Activated CD8-positive, alpha-beta memory T cell treated with anti-CD3 and anti-CD28 coated beads for 24 hours (primary cell): ENCODE measurements around the gene TAS2R13.

Experiments used
- DNase-seq: peaks from one replicate; pipeline ENCODE4 v3.0.0-alpha.2; 2020

Gene TAS2R13

GRCh38 chr12:10863512-10864218 is 45.7 kb downstream of the TAS2R13 start:
- DNase-seq, result no peak

GRCh38 chr12:10861366-10861765 is 48.0 kb downstream of the TAS2R13 start:
- no peak for DNase-seq
